ENCODE data around the gene EREG.

EREG gene

DNA sequence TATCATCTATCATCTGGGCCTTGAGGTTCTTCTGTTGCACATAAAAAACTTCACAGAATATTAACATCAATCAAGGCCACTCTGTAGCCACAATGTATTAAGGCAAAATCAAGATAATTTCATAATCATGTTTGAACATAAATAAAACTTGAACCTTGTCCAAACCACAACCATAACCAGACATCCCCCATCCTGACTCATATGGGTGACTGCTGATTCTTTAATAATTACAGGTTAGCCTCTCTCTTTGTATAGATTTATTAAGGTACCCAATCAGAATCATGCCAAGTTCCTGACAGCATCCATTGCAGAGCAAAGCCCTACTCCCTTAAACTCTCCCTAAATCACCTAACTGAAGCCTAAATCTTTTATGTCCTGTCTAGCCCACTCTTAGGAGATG, 63.3 kb downstream of the EREG start:
- DNase-seq = no peak

DNA sequence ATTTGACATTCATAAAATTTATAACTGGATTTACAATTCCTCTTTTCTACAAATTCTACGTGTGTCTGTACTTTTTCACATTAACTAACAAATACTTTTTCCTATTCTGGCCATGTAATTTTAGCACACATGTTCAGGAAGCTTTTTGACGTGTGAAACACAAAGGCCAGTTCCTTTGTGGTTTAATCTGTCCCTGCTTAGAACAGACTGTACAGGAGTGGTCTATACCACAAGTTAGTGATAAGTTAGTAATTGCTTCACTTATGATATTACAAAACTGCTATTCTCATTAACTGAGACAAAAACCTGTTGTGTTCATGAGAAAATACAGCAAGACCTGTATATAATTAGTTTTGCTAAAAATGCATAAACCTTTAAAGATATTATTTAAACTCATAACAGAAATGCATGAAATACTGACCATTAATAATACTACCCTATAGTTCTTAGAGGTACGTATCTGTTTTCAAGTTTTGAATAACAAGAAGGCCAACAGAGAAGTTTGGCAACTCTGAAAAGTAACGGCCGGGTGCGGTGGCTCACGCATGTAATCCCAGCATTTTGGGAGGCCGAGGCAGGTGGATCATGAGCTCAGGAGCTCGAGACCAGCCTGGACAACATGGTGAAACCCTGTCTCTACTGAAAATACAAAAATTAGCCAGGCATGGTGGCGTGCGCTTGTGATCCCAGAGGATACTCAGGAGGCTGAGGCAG, 66.3 kb downstream of the EREG start:
- no peak for DNase-seq

DNA sequence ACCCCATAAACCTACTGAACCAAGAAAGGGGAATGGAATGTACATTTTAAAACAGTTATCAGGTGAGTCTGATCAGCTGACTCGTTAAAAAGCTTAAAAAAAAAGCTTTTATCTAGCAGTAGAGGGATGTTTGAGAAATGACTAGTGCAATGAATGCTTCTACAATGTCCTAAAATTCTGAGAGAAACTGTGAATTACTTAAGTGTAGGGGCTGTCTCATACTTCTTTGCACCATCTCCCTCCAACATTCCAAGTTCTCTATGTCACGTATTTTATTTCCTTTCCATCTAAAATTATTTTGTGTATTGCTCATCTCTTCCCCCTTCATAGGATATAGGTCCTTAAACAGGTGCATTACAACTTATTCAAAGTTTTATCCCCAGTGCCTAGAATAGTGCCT, 68.1 kb downstream of the EREG start:
- no peak for DNase-seq

DNA sequence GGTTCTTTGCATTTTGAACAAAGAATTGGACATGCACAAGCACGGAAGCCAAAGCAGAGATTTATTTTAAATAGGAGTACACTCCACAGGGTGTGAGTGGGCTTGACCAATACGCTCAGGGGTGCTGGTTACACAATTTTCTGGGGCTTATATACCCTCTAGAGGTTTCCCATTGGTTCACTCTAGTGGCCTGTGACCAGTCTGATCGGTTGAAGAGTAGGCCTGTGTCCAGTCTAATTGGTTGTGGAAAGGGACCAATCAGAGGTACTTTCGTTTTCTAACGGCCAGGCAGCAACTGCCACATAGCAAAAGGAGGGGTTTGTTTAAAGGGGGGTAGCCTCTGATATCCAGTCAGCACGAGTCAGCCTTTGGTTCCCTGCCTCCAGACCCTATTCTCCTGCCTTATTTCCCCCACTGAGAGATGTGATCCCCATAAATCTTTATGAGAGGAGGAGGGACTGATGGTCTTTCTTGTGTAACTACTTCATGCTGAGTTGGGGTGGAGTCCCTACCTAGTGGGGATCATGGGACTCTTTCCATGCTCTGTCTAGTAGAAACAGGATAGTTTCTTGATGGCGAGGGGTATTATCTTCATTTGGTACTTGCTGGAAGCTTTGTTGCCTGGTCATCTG, 68.7 kb downstream of the EREG start:
- no peak for DNase-seq

DNA sequence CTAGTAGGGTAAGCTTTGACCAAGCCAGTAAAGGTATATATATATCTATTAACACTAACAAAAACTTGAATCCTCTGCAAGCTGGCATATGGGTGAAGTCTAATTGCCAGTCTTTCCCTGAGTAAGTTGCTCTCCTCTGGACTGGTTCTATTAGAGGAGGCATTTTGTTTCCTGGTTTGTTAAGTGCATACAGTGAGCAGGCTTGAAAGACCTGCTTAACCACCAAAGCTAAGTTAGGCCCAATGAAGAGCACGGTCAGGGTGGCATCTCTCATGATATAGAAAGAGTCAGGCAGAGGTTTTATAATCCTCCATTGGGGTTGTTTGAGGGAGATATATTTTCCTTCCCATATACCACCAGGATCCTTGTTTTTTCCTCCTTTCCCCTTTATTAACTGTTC, 70.4 kb downstream of the EREG start:
- no peak for DNase-seq

DNA sequence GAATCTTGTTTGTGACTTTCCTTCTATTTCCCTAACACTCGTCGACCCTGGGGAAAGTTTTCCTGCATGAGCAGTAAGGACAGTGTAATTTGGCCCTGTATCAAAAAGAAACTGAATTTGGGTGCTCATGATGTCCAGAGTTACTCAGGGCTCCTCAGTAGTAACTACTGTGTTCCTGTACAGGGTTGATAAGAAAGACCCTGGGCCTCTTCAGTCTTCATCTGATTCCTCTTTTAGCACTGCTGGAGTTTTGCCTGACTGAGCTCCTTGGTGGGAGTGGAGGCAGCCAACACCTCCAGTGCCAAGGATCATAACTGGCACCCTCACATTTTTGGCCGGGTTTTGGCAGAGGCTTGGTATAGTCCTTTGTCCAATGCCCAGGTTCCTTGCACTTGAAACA, 72.9 kb downstream of the EREG start:
- DNase-seq = no peak

Measured in right kidney (tissue), 1 donor.